OCI-LY1 (cell line): ENCODE data around the gene C1QTNF6.

Experiments
- EZH2 ChIP-seq: fragments of 200-600 bp; sonication (generic), shearing (Covaris generic); IDR thresholded peaks from 2 replicates; pipeline ENCODE4 v1.8.0; 2017; ENCODE audit warnings: borderline replicate concordance, mixed run types, mild to moderate bottlenecking, antibody characterized with exemption, low read length, moderate library complexity, mixed read lengths
- TF ChIP-seq, protein P1 (sequence below): fragments of 200-600 bp; sonication (generic), shearing (Covaris generic); IDR thresholded peaks from 2 replicates; pipeline ENCODE4 v1.5.1; 2017; ENCODE audit warnings: mild to moderate bottlenecking, antibody characterized with exemption, low read length, moderate library complexity, mixed read lengths

DNA sequence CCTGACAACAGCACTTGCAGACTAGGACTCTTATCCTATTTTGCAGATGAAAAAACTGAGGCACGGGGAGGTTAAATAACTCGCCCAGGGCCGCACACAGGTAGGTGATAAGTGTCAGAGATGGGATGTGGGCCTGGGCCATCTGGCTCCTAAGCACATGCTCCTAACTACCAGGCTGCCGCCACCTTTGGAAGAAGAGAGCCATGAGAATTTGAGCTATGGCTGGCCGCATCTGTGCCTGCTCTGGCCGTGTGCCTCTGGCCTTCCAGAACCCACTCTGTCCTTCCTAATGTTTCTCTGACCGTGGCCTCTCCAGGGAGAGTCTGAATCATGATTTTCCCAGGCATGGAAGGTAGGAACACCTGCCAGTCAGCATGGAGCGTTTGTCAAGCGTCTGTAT lies 23.0 kb downstream of the C1QTNF6 start:
- TF ChIP-seq, protein P1, sequence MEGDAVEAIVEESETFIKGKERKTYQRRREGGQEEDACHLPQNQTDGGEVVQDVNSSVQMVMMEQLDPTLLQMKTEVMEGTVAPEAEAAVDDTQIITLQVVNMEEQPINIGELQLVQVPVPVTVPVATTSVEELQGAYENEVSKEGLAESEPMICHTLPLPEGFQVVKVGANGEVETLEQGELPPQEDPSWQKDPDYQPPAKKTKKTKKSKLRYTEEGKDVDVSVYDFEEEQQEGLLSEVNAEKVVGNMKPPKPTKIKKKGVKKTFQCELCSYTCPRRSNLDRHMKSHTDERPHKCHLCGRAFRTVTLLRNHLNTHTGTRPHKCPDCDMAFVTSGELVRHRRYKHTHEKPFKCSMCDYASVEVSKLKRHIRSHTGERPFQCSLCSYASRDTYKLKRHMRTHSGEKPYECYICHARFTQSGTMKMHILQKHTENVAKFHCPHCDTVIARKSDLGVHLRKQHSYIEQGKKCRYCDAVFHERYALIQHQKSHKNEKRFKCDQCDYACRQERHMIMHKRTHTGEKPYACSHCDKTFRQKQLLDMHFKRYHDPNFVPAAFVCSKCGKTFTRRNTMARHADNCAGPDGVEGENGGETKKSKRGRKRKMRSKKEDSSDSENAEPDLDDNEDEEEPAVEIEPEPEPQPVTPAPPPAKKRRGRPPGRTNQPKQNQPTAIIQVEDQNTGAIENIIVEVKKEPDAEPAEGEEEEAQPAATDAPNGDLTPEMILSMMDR: no peak
- no peak for TF ChIP-seq EZH2
